ENCODE results near the gene TAF6. TPM values are rescaled to one million over a fixed set of nuclear protein-coding genes. Genes with fewer than 3 reads are reported as not detected.

The TAF6 gene
- total RNA-seq, 2 experiments from 2014 or later = 63.7 to 65.9 TPM

DNA sequence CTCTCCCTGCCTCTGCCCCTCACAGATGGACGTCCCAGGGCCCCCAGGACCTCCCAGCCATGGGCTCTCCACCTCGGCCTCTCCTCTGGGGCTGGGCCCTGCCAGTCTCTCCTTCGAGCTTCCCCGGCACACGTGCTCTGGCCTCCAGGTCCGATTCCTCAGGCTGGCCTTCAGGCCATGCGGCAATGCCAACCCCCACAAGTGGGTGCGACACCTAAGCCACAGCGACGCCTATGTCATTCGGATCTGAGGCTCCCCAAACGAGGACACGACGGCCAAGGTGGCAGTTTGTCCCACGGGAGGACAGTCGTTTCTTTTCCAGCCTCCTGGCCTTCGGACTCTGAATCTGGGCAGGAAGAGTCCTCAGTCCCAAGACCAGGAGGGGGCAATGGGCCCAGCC is 12.5 kb downstream of the TAF6 start:
- H3K4me1 Mint-ChIP-seq = peaks cover 6% of the 10 kb centered on the region
- H3K36me3 Mint-ChIP-seq = peaks cover 16% of the 10 kb centered on the region
- H3K27ac Mint-ChIP-seq = no peak overlapping the region
- no peak overlapping the region for H3K4me3 Mint-ChIP-seq
- H3K27me3 Mint-ChIP-seq = no peaks in the 10 kb centered on the region
- POLR2A ChIA-PET = interaction anchor here (0.8 kb wide), 1 partner anchor 42 kb away, joined by 3 read pairs; the partner anchor contains the start of gene LAMTOR4
- ATAC-seq (ENCODE audit: low read depth) = no peak
- H3K9me3 Mint-ChIP-seq = no peaks in the 10 kb centered on the region
- no peak for DNase-seq

DNA sequence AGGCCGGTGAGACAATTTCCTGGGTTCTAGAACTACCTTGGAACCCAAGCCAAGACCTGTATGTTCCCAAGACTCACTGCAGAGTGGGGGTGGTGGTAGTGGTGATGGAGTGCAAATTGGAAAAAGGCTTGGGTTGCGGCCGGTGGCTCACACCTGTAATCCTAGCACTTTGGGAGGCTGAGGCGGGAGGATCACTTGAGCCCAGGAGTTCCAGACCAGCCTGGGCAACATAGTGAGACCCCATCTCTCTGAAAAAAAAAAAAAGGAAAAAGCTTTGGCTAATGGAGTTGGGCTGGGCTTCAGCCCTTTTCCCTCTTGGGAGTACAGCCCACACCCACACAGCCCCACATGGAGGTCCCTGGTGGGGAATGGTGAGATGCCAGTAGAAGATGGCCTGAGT is 13.6 kb downstream of the TAF6 start:
- H3K27ac Mint-ChIP-seq = no peak overlapping the region
- DNase-seq = no peak
- H3K4me1 Mint-ChIP-seq = peaks cover 6% of the 10 kb centered on the region
- ATAC-seq (ENCODE audit: low read depth) = no peak
- POLR2A ChIA-PET = no interaction called here
- no peaks in the 10 kb centered on the region for H3K27me3 Mint-ChIP-seq
- H3K36me3 Mint-ChIP-seq = peaks cover 11% of the 10 kb centered on the region
- no peak overlapping the region for H3K4me3 Mint-ChIP-seq
- H3K9me3 Mint-ChIP-seq = no peaks in the 10 kb centered on the region

DNA sequence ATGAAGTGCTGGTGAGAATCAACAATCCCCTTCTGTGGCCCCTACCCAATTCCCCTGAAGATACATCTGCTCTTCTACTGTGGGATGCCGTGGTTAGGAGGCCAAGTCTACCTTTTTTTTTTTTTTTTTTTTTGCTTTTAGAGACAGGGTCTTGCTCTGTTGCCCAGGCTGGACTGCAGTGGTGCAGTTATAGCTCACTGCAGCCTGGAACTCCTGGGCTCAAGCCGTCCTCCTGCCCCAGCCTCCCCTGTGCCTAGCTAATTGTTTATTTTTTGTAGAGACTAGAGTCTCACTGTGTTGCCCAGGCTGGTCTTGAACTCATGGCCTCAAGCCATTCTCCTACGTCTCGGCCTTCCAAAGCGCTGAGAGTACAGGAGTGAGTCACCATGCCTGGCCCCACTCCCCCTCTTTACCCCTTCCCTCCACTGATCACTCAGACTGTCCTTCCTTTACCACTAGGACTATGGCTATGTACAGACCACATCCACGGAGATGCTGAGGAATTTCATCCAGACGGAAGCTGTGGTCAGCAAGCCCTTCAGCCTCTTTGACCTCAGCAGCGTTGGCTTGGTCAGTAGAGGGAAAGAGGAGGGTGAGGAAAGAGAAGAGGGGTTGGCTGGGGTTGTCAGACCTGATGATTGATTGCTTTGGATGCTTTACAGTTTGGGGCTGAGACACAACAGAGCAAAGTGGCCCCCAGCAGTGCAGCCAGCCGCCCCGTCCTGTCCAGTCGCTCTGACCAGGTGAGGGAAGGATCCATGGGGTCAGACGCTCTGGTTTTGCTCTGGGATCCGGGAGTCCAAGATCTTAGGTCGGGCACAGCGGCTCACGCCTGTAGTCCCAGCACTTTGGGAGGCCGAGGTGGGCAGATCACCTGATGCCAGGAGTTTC is 16.0 kb downstream of the TAF6 start:
- H3K27ac Mint-ChIP-seq = peak overlapping the region; percentile 11
- DNase-seq (no peak), ATAC-seq (ENCODE audit: low read depth) (no peak)
- peak overlapping the region; percentile 93 for H3K4me3 Mint-ChIP-seq
- H3K4me1 Mint-ChIP-seq = peaks cover 26% of the 10 kb centered on the region
- H3K36me3 Mint-ChIP-seq = peaks cover 22% of the 10 kb centered on the region
- no peaks in the 10 kb centered on the region for H3K9me3 Mint-ChIP-seq
- POLR2A ChIA-PET = interaction anchor here (0.7 to 5.1 kb wide), 6 partner anchors 10 to 119 kb away, joined by 3 to 89 read pairs (median 20); partner anchors contain the start of genes CNPY4, COPS6 and MBLAC1
- no peaks in the 10 kb centered on the region for H3K27me3 Mint-ChIP-seq

DNA sequence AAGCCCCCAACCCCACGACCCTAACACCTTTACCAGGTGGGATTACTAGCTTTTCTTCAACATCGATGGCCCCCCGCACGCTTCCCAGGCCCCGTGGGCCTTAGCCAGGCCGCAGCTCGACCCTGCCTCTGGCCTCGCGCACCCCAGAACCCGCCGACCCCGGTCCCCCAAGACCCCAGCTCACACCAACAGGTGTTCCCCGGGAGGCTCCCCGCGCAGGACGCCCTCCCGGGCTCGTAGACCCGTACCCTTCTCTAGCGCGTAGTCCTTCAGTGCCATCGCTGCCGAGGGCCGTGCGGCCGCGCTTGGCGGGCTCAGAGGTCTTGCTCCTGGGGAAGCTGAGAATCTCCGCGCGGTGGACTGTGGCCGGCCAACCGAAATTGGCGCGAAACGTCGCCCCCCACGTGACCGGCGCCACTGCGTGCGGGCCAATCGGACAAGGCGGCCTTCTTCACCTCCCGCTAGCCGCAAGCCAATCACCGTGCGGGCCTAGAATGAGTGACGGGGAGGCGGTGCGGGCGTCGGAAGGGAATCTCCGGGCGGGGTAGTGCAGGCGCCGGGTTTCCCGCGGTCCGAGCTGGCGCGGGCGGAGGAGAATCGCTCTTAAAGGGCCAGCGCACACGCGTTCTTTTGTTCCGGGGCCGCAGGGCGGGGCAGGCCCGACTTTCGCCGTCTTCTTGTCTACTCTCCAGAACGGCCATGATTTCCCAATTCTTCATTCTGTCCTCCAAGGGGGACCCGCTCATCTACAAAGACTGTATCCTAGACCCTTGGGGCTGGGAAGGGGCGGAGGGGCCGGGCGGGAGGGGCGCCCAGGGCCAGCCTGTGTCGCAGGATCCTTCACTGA is 17.9 kb downstream of the TAF6 start, which contains the start of the genes AP4M1 and MCM7:
Gene AP4M1 (plus strand): TSS at position 628 of the 847 bp plus-strand sequence. CDS start 72 bp downstream, at position 700.
Gene MCM7 (minus strand): TSS at position 382 of the 847 bp plus-strand sequence. CDS start 103 bp downstream, at position 279.
- DNase-seq = peak; percentile 96
- ATAC-seq (ENCODE audit: low read depth) = peak; percentile 87
- Mint-ChIP-seq H3K27me3 (no peaks in the 10 kb centered on the region), H3K4me3 (peak within 1 kb of the TSS; percentile 93), H3K9me3 (no peaks in the 10 kb centered on the region), H3K36me3 (peaks cover 33% of the 10 kb centered on the region), H3K27ac (peak within 1 kb of the TSS; percentile 89), H3K4me1 (peaks cover 31% of the 10 kb centered on the region)
- POLR2A ChIA-PET = interaction anchor here (0.6 to 5.1 kb wide), 29 partner anchors 9 to 692 kb away, joined by 3 to 89 read pairs (median 5); partner anchors contain the start of genes BUD31, CNPY4, COPS6 and LAMTOR4

DNA sequence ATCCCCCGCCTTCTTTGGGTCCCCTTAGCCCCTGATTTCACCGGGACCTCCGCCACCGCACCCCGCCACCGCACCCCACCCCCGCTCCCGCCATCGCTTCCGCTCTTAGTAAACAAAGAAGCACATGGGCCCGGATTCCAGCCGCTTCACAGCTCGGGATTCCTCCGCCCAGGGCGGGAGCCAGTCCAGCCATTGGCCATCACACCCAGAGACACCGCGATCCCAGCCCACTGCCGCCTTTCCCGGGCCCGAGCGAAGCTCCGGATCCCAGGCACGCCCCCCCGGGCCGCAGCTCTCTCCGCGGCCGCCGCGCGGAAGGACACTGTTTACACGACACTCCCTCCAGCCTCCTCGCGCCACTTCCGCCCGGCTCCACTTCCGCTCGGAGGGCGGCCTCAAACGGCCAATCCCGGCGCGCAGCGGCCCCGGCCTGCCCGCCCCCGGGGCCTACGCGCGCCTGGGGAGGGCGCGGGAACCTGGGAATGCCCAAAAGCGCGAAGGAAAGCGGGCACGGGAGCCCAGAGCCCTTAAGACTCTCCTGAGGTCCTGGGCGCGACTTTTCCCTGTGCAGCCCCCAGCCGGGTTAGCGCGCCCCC is 18.6 kb downstream of the TAF6 start:
- Mint-ChIP-seq H3K27me3 (no peaks in the 10 kb centered on the region), H3K36me3 (peaks cover 35% of the 10 kb centered on the region), H3K4me3 (peak overlapping the region; percentile 93), H3K9me3 (no peaks in the 10 kb centered on the region), H3K4me1 (peaks cover 36% of the 10 kb centered on the region), H3K27ac (peak overlapping the region; percentile 89)
- POLR2A ChIA-PET = interaction anchor here (0.7 to 5.1 kb wide), 21 partner anchors 8 to 691 kb away, joined by 3 to 89 read pairs (median 6); partner anchors contain the start of genes BUD31, CNPY4, COPS6 and GNB2
- ATAC-seq (ENCODE audit: low read depth) (peak; percentile 74), DNase-seq (peak; percentile 95)

DNA sequence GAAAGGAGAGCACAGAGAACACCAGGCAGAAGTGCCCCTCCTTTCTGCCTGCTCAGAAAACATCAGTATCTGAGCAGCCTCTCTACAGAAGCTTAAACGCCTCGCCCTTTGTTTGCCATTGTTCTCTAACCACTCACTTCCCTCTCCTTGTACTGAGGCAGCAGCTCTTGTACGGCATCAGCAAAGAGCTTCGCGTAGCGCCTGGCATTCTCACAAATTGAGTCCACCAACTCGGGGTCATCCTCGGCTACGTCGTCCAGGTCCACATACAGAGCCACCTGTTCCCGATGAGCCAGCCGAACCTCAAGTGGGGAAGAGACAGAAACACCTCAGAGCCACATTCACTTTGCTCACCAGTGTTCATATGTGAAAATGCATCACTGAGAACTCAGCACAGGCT is 19.7 kb downstream of the TAF6 start:
- H3K36me3 Mint-ChIP-seq = peaks cover 40% of the 10 kb centered on the region
- DNase-seq (no peak), ATAC-seq (ENCODE audit: low read depth) (no peak)
- H3K27ac Mint-ChIP-seq = peak overlapping the region; percentile 89
- no peaks in the 10 kb centered on the region for H3K27me3 Mint-ChIP-seq
- H3K4me3 Mint-ChIP-seq = peak overlapping the region; percentile 93
- POLR2A ChIA-PET = interaction anchor here (2.5 to 5.1 kb wide), 3 partner anchors 10 to 80 kb away, joined by 5 to 89 read pairs (median 57); partner anchors contain the start of genes COPS6 and MBLAC1
- peaks cover 36% of the 10 kb centered on the region for H3K4me1 Mint-ChIP-seq
- no peaks in the 10 kb centered on the region for H3K9me3 Mint-ChIP-seq

DNA sequence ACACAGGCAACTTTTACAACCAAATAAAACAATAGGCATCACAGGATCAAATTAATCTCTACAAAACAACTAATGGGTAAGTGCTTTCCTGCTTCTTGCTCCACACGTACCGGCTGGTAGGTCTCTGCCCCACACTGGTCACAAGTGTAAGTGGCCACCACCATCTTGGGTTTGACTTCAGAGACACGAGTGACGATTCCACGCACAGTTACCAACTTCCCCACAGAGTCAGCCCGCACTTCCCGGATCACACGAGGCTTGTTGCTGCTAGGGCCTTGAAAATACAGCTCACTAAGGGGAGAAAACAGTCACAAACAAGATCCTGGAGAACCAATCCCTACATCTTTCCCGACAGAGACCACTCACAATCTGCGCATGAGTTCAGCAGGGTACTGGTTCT is 20.2 kb downstream of the TAF6 start:
- ATAC-seq (ENCODE audit: low read depth) = no peak
- peak overlapping the region; percentile 54 for H3K27ac Mint-ChIP-seq
- no peaks in the 10 kb centered on the region for H3K9me3 Mint-ChIP-seq
- peaks cover 43% of the 10 kb centered on the region for H3K36me3 Mint-ChIP-seq
- peaks cover 35% of the 10 kb centered on the region for H3K4me1 Mint-ChIP-seq
- H3K27me3 Mint-ChIP-seq = no peaks in the 10 kb centered on the region
- no peak for DNase-seq
- POLR2A ChIA-PET = interaction anchor here (4.1 kb wide), 1 partner anchor 9 kb away, joined by 57 read pairs; the partner anchor contains the start of gene COPS6
- peak overlapping the region; percentile 61 for H3K4me3 Mint-ChIP-seq

DNA sequence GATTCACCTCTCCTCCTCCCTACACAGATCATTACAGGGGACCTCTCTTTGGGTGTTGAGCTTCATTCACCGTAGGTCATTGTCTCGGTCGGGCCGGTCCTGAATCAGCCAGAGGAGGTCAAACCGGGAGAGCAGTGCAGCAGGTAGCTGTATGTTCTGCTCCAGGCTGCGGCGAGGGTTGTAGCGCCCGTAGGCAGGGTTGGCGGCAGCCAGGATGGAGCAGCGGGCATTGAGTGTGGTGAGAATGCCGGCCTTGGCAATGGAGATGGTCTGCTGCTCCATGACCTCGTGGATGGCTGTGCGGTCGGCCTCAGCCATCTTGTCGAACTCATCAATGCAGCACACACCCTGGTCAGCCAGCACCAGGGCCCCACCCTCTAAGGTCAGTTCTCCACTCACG is 23.5 kb downstream of the TAF6 start:
- peaks cover 61% of the 10 kb centered on the region for H3K36me3 Mint-ChIP-seq
- peak overlapping the region; percentile 25 for H3K27ac Mint-ChIP-seq
- no peaks in the 10 kb centered on the region for H3K9me3 Mint-ChIP-seq
- H3K27me3 Mint-ChIP-seq = no peaks in the 10 kb centered on the region
- H3K4me3 Mint-ChIP-seq = no peak overlapping the region
- POLR2A ChIA-PET = interaction anchor here (1.1 to 1.7 kb wide), 2 partner anchors 14 to 45 kb away, joined by 3 to 4 read pairs; no protein-coding TSS in a partner anchor
- no peak for ATAC-seq (ENCODE audit: low read depth)
- H3K4me1 Mint-ChIP-seq = peaks cover 34% of the 10 kb centered on the region
- DNase-seq = no peak

DNA sequence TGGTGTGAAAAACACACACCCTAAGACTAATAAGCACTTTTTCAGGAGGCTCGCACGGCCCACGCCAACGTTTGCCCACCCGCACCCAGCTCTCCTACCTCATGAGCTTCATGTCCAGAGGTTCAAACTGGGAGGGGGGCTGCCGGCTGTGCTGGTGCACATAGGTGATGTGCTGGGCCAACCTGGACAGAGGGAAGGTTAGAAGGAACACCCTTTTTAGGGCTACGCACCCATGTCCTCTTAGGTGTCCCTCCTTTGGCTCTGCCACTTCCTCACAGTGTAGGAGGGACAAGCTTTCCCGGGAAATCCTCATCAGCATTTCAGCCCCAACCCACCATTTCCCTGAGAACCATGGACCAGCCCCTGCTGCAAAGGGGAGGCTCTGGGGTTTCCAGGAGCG is 23.9 kb downstream of the TAF6 start:
- Mint-ChIP-seq H3K4me1 (peaks cover 38% of the 10 kb centered on the region), H3K4me3 (no peak overlapping the region), H3K9me3 (no peaks in the 10 kb centered on the region), H3K27me3 (no peaks in the 10 kb centered on the region), H3K36me3 (peaks cover 58% of the 10 kb centered on the region), H3K27ac (no peak overlapping the region)
- DNase-seq = no peak
- ATAC-seq (ENCODE audit: low read depth) = no peak
- POLR2A ChIA-PET = interaction anchor here (1.1 to 1.7 kb wide), 2 partner anchors 13 to 45 kb away, joined by 3 to 4 read pairs; no protein-coding TSS in a partner anchor

DNA sequence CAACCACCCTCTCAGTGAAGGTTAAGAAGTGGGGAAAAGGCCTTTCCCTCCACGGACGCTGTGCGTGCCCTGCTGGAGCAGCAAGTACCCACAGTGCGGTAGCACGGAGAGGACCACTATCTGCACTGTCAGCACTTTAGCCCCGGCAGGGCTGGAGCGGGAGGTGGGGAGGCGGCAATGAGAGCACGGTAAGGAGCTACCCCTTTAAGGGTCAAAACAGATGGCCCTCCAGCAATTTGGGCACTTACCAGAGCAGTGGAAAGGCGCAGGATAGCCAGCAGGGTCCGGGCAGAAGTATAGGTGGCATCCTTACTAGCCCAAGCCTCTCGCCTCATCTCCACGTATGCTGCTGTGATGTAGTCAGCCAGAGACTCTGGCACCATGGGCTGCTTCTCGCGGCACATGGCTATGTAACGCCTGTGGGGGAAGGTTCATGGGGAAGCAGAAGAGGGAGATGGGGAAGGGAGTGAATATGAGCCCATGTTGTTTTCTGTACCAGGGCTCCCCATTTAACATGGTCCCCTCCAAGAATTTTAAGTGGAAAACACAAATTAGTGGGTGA is 25.2 kb downstream of the TAF6 start:
- Mint-ChIP-seq H3K27ac (no peak overlapping the region), H3K9me3 (no peaks in the 10 kb centered on the region)
- POLR2A ChIA-PET = no interaction called here

DNA sequence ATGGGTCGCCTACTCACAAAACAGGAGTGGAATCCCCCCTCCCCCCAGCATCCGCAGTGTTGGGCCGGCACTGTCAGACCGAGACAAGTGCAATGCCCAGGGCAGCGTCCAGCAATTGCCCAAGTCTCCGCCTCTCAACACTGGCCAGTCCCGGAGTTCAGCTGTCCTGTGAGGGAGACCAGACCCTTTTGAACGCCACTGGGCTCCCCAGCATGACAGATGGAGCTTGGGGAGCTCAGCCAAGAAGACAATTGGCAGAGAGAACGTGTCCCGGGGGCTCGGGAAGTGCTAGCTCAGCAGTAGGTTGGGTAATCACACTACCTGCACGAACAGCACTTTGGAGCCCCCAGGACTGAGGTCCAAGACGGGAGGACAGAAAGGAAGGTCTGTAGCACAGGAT is 25.7 kb downstream of the TAF6 start:
- H3K27ac Mint-ChIP-seq = no peak overlapping the region
- H3K27me3 Mint-ChIP-seq = no peaks in the 10 kb centered on the region
- ATAC-seq (ENCODE audit: low read depth) = no peak
- H3K9me3 Mint-ChIP-seq = no peaks in the 10 kb centered on the region
- DNase-seq = no peak
- peaks cover 45% of the 10 kb centered on the region for H3K36me3 Mint-ChIP-seq
- POLR2A ChIA-PET = interaction anchor here (0.8 kb wide), 1 partner anchor 44 kb away, joined by 3 read pairs; the partner anchor contains the start of gene ZSCAN21
- no peak overlapping the region for H3K4me3 Mint-ChIP-seq
- H3K4me1 Mint-ChIP-seq = peaks cover 29% of the 10 kb centered on the region

More for the DNA sequence above, 25.2 kb downstream of the TAF6 start:
- DNase-seq = no peak
- H3K4me3 Mint-ChIP-seq = no peak overlapping the region
- no peaks in the 10 kb centered on the region for H3K27me3 Mint-ChIP-seq
- peaks cover 34% of the 10 kb centered on the region for H3K4me1 Mint-ChIP-seq
- peaks cover 50% of the 10 kb centered on the region for H3K36me3 Mint-ChIP-seq
- ATAC-seq (ENCODE audit: low read depth) = no peak

DNA sequence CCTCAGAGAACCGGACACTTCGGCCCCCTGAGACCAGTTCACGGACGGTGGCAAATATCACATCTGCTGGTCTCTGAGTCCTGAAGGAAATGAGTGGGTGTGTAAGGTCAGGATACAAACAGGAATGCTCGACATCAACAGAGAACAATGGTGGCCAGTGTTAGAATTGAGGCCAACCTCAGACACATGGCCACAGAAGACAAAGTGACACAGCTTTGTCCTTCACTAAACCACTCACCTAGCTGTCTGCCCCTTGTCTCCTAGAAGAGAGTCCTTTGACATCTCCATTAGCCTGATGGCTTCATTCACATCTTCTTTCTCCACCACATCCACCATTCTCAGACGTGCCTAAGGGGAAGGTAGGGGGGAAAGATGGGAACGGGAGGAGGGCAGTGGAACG is 26.1 kb downstream of the TAF6 start:
- H3K9me3 Mint-ChIP-seq = no peaks in the 10 kb centered on the region
- H3K4me1 Mint-ChIP-seq = peaks cover 28% of the 10 kb centered on the region
- H3K27ac Mint-ChIP-seq = no peak overlapping the region
- no peak overlapping the region for H3K4me3 Mint-ChIP-seq
- DNase-seq (no peak), ATAC-seq (ENCODE audit: low read depth) (no peak)
- POLR2A ChIA-PET = interaction anchor here (0.8 to 1.5 kb wide), 2 partner anchors 8 to 43 kb away, joined by 3 to 9 read pairs; partner anchors contain the start of genes AP4M1, MCM7 and ZSCAN21
- H3K27me3 Mint-ChIP-seq = no peaks in the 10 kb centered on the region
- peaks cover 41% of the 10 kb centered on the region for H3K36me3 Mint-ChIP-seq
